ENCODE measurements around the gene ALMS1. TPM values are rescaled to one million over a fixed set of nuclear protein-coding genes. Genes with fewer than 3 reads are reported as not detected.
"Not testable (repeated sequence)": the region's sequence is repeated elsewhere in the genome, so short reads cannot be mapped to it uniquely, and the experiment has no call there.

The ALMS1 gene
- total RNA-seq, 1 donor from 2014 or later: 21.5 TPM

GRCh38 chr2:73611867-73612266 lies 226.2 kb downstream of the ALMS1 start:
- no peaks in the 10 kb centered on the region for H3K36me3 Mint-ChIP-seq (ENCODE audit: low read depth, unreplicated experiment)
- no peaks in the 10 kb centered on the region for H3K4me1 Mint-ChIP-seq (ENCODE audit: unreplicated experiment)
- TF ChIP-seq, protein P1, sequence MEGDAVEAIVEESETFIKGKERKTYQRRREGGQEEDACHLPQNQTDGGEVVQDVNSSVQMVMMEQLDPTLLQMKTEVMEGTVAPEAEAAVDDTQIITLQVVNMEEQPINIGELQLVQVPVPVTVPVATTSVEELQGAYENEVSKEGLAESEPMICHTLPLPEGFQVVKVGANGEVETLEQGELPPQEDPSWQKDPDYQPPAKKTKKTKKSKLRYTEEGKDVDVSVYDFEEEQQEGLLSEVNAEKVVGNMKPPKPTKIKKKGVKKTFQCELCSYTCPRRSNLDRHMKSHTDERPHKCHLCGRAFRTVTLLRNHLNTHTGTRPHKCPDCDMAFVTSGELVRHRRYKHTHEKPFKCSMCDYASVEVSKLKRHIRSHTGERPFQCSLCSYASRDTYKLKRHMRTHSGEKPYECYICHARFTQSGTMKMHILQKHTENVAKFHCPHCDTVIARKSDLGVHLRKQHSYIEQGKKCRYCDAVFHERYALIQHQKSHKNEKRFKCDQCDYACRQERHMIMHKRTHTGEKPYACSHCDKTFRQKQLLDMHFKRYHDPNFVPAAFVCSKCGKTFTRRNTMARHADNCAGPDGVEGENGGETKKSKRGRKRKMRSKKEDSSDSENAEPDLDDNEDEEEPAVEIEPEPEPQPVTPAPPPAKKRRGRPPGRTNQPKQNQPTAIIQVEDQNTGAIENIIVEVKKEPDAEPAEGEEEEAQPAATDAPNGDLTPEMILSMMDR (IDR thresholded peaks at IDR 0.05; ENCODE audit: unreplicated experiment): no peak
- H3K27me3 Mint-ChIP-seq (ENCODE audit: unreplicated experiment): peaks cover 5% of the 10 kb centered on the region
- DNase-seq (ENCODE audit: low spot score): no peak
- H3K27ac Mint-ChIP-seq (ENCODE audit: unreplicated experiment): no peak overlapping the region
- no peaks in the 10 kb centered on the region for H3K9me3 Mint-ChIP-seq (ENCODE audit: unreplicated experiment)
- no peak overlapping the region for H3K4me3 Mint-ChIP-seq (ENCODE audit: unreplicated experiment)

DNA sequence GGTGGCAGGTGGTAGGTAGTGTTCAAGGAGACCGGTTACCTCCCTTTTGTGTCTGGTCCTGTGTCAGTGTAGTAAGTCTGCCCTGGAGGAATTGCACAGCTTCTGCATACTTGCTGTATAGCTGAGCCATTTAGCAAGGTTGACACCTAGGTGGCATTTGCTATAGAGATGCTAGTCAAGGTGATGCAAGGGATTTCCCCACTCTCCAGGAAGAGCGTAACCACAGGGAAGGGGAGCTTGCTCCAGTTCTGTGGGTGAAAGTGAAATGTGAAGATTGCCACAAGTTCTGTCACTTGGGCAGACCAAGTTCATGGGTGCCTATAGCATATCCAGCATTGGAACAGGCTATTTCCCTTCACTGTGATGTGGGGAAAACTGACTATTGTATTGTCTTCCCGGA lies 228.5 kb downstream of the ALMS1 start:
- TF ChIP-seq, protein P1 (IDR thresholded peaks at IDR 0.05; ENCODE audit: unreplicated experiment): no peak
- H3K4me3 Mint-ChIP-seq (ENCODE audit: unreplicated experiment): no peak overlapping the region
- H3K36me3 Mint-ChIP-seq (ENCODE audit: low read depth, unreplicated experiment): no peaks in the 10 kb centered on the region
- no peaks in the 10 kb centered on the region for H3K4me1 Mint-ChIP-seq (ENCODE audit: unreplicated experiment)
- H3K9me3 Mint-ChIP-seq (ENCODE audit: unreplicated experiment): no peaks in the 10 kb centered on the region
- H3K27ac Mint-ChIP-seq (ENCODE audit: unreplicated experiment): no peak overlapping the region
- peaks cover 2% of the 10 kb centered on the region for H3K27me3 Mint-ChIP-seq (ENCODE audit: unreplicated experiment)
- no peak for DNase-seq (ENCODE audit: low spot score)

- Mint-ChIP-seq H3K36me3 (ENCODE audit: low read depth, unreplicated experiment) (no peaks in the 10 kb centered on the region), H3K27me3 (ENCODE audit: unreplicated experiment) (peaks cover 2% of the 10 kb centered on the region), H3K27ac (ENCODE audit: unreplicated experiment) (no peak overlapping the region), H3K4me1 (ENCODE audit: unreplicated experiment) (no peaks in the 10 kb centered on the region), H3K9me3 (ENCODE audit: unreplicated experiment) (no peaks in the 10 kb centered on the region), H3K4me3 (ENCODE audit: unreplicated experiment) (no peak overlapping the region)
- no peak for DNase-seq (ENCODE audit: low spot score)
- TF ChIP-seq, protein P1 (IDR thresholded peaks at IDR 0.05; ENCODE audit: unreplicated experiment): no peak
These were observed 229.4 kb downstream of the ALMS1 start for GRCh38 chr2:73614997-73615396.

- H3K27me3 Mint-ChIP-seq (ENCODE audit: unreplicated experiment); H3K36me3 Mint-ChIP-seq (ENCODE audit: low read depth, unreplicated experiment); H3K27ac Mint-ChIP-seq (ENCODE audit: unreplicated experiment); H3K4me1 Mint-ChIP-seq (ENCODE audit: unreplicated experiment); H3K9me3 Mint-ChIP-seq (ENCODE audit: unreplicated experiment); H3K4me3 Mint-ChIP-seq (ENCODE audit: unreplicated experiment): not testable (repeated sequence)
- TF ChIP-seq, protein P1 (IDR thresholded peaks at IDR 0.05; ENCODE audit: unreplicated experiment): peak; percentile 60
- DNase-seq (ENCODE audit: low spot score): peak; percentile 64
These were observed 234.3 kb downstream of the ALMS1 start for GRCh38 chr2:73619925-73620324.

GRCh38 chr2:73624036-73624435 lies 238.4 kb downstream of the ALMS1 start:
- not testable (repeated sequence) for H3K27me3 Mint-ChIP-seq (ENCODE audit: unreplicated experiment); H3K36me3 Mint-ChIP-seq (ENCODE audit: low read depth, unreplicated experiment); H3K4me3 Mint-ChIP-seq (ENCODE audit: unreplicated experiment); DNase-seq (ENCODE audit: low spot score); H3K9me3 Mint-ChIP-seq (ENCODE audit: unreplicated experiment); H3K27ac Mint-ChIP-seq (ENCODE audit: unreplicated experiment)
- peaks cover 23% of the 10 kb centered on the region for H3K4me1 Mint-ChIP-seq (ENCODE audit: unreplicated experiment)

DNA sequence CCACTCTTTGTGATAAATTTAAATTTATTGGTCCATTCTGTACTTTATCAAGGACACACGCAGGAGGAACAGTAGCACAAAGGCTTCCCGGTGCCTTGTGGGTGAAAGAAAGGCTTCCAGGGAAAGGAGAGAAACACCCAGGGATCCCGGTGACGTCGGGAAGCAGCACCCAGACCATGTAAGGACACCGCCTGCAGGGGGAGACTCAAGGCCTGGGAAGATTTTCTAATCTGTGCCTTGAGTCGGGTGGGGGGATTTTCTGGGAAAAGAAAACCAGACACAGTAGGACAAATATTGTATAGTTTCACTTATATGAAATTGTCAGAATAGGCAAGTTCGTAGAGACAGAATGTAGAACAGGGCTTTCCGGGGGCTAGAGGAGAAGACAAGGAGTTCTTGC lies 239.0 kb downstream of the ALMS1 start:
- not testable (repeated sequence) for H3K36me3 Mint-ChIP-seq (ENCODE audit: low read depth, unreplicated experiment); H3K9me3 Mint-ChIP-seq (ENCODE audit: unreplicated experiment); H3K4me3 Mint-ChIP-seq (ENCODE audit: unreplicated experiment); H3K27ac Mint-ChIP-seq (ENCODE audit: unreplicated experiment); H3K27me3 Mint-ChIP-seq (ENCODE audit: unreplicated experiment)
- DNase-seq (ENCODE audit: low spot score): peak; percentile 19
- peaks cover 23% of the 10 kb centered on the region for H3K4me1 Mint-ChIP-seq (ENCODE audit: unreplicated experiment)

- H3K9me3 Mint-ChIP-seq (ENCODE audit: unreplicated experiment); H3K36me3 Mint-ChIP-seq (ENCODE audit: low read depth, unreplicated experiment); DNase-seq (ENCODE audit: low spot score); H3K27me3 Mint-ChIP-seq (ENCODE audit: unreplicated experiment): not testable (repeated sequence)
- Mint-ChIP-seq H3K27ac (ENCODE audit: unreplicated experiment) (peak overlapping the region; percentile 17), H3K4me1 (ENCODE audit: unreplicated experiment) (peaks cover 23% of the 10 kb centered on the region), H3K4me3 (ENCODE audit: unreplicated experiment) (peak overlapping the region; percentile 35)
These were observed 240.6 kb downstream of the ALMS1 start for GRCh38 chr2:73626237-73626636.

- not testable (repeated sequence) for H3K9me3 Mint-ChIP-seq (ENCODE audit: unreplicated experiment); H3K27me3 Mint-ChIP-seq (ENCODE audit: unreplicated experiment); H3K27ac Mint-ChIP-seq (ENCODE audit: unreplicated experiment); DNase-seq (ENCODE audit: low spot score); H3K4me3 Mint-ChIP-seq (ENCODE audit: unreplicated experiment); H3K36me3 Mint-ChIP-seq (ENCODE audit: low read depth, unreplicated experiment)
- H3K4me1 Mint-ChIP-seq (ENCODE audit: unreplicated experiment): peaks cover 23% of the 10 kb centered on the region
These were observed 242.9 kb downstream of the ALMS1 start for GRCh38 chr2:73628493-73628892.

Data from endothelial cell (in vitro differentiated cells).